HepG2 (cell line): ENCODE measurements around the gene LRRC34. TPM values are rescaled to one million over a fixed set of nuclear protein-coding genes. Genes with fewer than 3 reads are reported as not detected.

ENCODE experiments used
- AGO2 ChIP-seq: fragments of 200-400 bp; formaldehyde crosslinking; optimal IDR thresholded peaks from 2 replicates; pipeline ENCODE3; 2017; ENCODE audit warnings: mild to moderate bottlenecking, low read depth, low read length, moderate library complexity
- ARNTL ChIP-seq: sonication (generic); formaldehyde crosslinking; IDR thresholded peaks from 2 replicates; pipeline ENCODE4 v1.4.0; 2020; ENCODE audit warnings: mild to moderate bottlenecking, missing genetic modification reagents
- CC2D1A ChIP-seq: sonication (generic); formaldehyde crosslinking; IDR thresholded peaks from 2 replicates; pipeline ENCODE4 v1.8.1; 2023; ENCODE audit warnings: mild to moderate bottlenecking, missing genetic modification reagents
- CREB3 ChIP-seq: sonication (generic); formaldehyde crosslinking; IDR thresholded peaks from 2 replicates; pipeline ENCODE4 v1.5.0; 2020; ENCODE audit warnings: missing genetic modification reagents
- DZIP1 ChIP-seq: sonication (generic); formaldehyde crosslinking; IDR thresholded peaks from 2 replicates; pipeline ENCODE4 v1.5.0; 2020; ENCODE audit warnings: mild to moderate bottlenecking, missing genetic modification reagents
- FOXA1 ChIP-seq, 2 experiments: fragments of 450-650 bp in 1 of 2; sonication (generic) in 1 of 2; formaldehyde crosslinking in 1 of 2; IDR thresholded peaks; 2 replicates each; pipeline versions ENCODE4 v1.4.0 to v1.6.1; 2016 to 2020; ENCODE audit warnings: missing genetic modification reagents in 1 of 2
- FOXC1 ChIP-seq: sonication (generic); formaldehyde crosslinking; IDR thresholded peaks from 2 replicates; pipeline ENCODE4 v1.8.0; 2022; ENCODE audit warnings: mild to moderate bottlenecking, missing genetic modification reagents, borderline replicate concordance
- HIC2 ChIP-seq: sonication (generic); formaldehyde crosslinking; IDR thresholded peaks from 2 replicates; pipeline ENCODE4 v1.9.0; 2022; ENCODE audit warnings: low read depth, missing genetic modification reagents
- HNRNPL ChIP-seq: fragments of 200-400 bp; formaldehyde crosslinking; IDR thresholded peaks from 2 replicates; pipeline ENCODE4 v1.6.1; 2017; ENCODE audit warnings: mild to moderate bottlenecking, low read depth, low read length
- KLF15 ChIP-seq: sonication (generic); formaldehyde crosslinking; IDR thresholded peaks from 2 replicates; pipeline ENCODE4 v1.8.1; 2023; ENCODE audit warnings: borderline replicate concordance, mild to moderate bottlenecking, inconsistent platforms, missing genetic modification reagents, mixed read lengths
- PAWR ChIP-seq: sonication (generic); formaldehyde crosslinking; IDR thresholded peaks from 2 replicates; pipeline ENCODE4 v1.4.0; 2020; ENCODE audit warnings: missing genetic modification reagents, mild to moderate bottlenecking, borderline replicate concordance
- PCBP2 ChIP-seq: fragments of 200-400 bp; formaldehyde crosslinking; optimal IDR thresholded peaks from 2 replicates; pipeline ENCODE3; 2018; ENCODE audit warnings: low read length, low read depth; ENCODE audit not compliant: poor library complexity, severe bottlenecking
- PHF5A ChIP-seq: IDR thresholded peaks from one replicate; pipeline ENCODE4 v1.6.1; 2018; ENCODE audit warnings: low read depth, missing genetic modification reagents; ENCODE audit not compliant: unreplicated experiment
- RAD21 ChIP-seq: fragments of 450-650 bp; formaldehyde crosslinking; IDR thresholded peaks from 2 replicates; pipeline ENCODE4 v1.5.0; 2020; ENCODE audit warnings: mild to moderate bottlenecking
- SIX4 ChIP-seq: sonication (generic); formaldehyde crosslinking; IDR thresholded peaks from 2 replicates; pipeline ENCODE4 v1.4.0; 2020; ENCODE audit warnings: missing genetic modification reagents
- ZFP1 ChIP-seq: IDR thresholded peaks from 2 replicates; pipeline ENCODE4 v1.6.1; 2016
- ZKSCAN1 ChIP-seq: fragments of 150-350 bp; IDR thresholded peaks from 2 replicates; pipeline ENCODE4 v1.6.1; 2014; ENCODE audit warnings: low read length
- ZNF264 ChIP-seq: sonication (generic); formaldehyde crosslinking; IDR thresholded peaks from 2 replicates; pipeline ENCODE4 v1.4.0; 2020; ENCODE audit warnings: missing genetic modification reagents
- ZNF274 ChIP-seq: sonication (generic); formaldehyde crosslinking; IDR thresholded peaks from 2 replicates; pipeline ENCODE4 v1.5.1; 2020; ENCODE audit warnings: mild to moderate bottlenecking, missing genetic modification reagents
- ZNF34 ChIP-seq: sonication (generic); formaldehyde crosslinking; IDR thresholded peaks from 2 replicates; pipeline ENCODE4 v1.4.0; 2020; ENCODE audit warnings: mild to moderate bottlenecking, missing genetic modification reagents, borderline replicate concordance
- ZNF501 ChIP-seq: sonication (generic); formaldehyde crosslinking; IDR thresholded peaks from 2 replicates; pipeline ENCODE4 v1.5.1; 2020; ENCODE audit warnings: mild to moderate bottlenecking, moderate library complexity, missing genetic modification reagents
- ZNF616 ChIP-seq: sonication (generic); formaldehyde crosslinking; IDR thresholded peaks from 2 replicates; pipeline ENCODE4 v1.5.0; 2020; ENCODE audit warnings: low read depth, mild to moderate bottlenecking, missing genetic modification reagents
- ZNF772 ChIP-seq: sonication (generic); formaldehyde crosslinking; IDR thresholded peaks from 2 replicates; pipeline ENCODE4 v1.5.0; 2020; ENCODE audit warnings: mild to moderate bottlenecking, missing genetic modification reagents
- ZSCAN9 ChIP-seq: IDR thresholded peaks from 2 replicates; pipeline ENCODE4 v1.6.1; 2016; ENCODE audit warnings: borderline replicate concordance
- polyA plus RNA-seq, 8 experiments: library from polyadenylated mRNA; depleted of rRNA in 3 of 8; stranded (reverse) in 7 of 8; unstranded in 1 of 8; fragments of >200 nt; fragmentation: Illumina TruSeq in 4 of 8; extraction: Trizol in 4 of 8; gene quantifications; 2 replicates each; pipeline versions ENCODE4 v1.2.1 to v1.2.3, GENCODE V29; 2011 to 2016; ENCODE audit warnings: low read depth in 4 of 8, missing spikeins in 1 of 8, mixed read lengths in 1 of 8; ENCODE audit not compliant: insufficient read depth in 1 of 8
- total RNA-seq, 5 experiments: library from RNA; depleted of rRNA; stranded (reverse); fragments of >200 nt; fragmentation: Illumina TruSeq; extraction: Trizol; gene quantifications; 2 replicates each; pipeline ENCODE4 v1.2.3, GENCODE V29; 2016; ENCODE audit warnings: low read depth in 1 of 5

LRRC34 gene
- total and polyA plus RNA-seq, 2 of the 13 experiments (the other 11 are each of a cell fraction or from before 2014, with no cell fraction given): not detected

- TF ChIP-seq HIC2 (CRISPR knock-in tag) (0 out of 2 replicates have a peak, but pooled peaks have one; percentile 19), ZNF264 (CRISPR knock-in tag) (peak; percentile 70; the same call in 1 of the 2 replicates), PHF5A (peak; percentile 88), ZSCAN9 (CRISPR knock-in tag) (peak; percentile 58; the same call in 1 of the 2 replicates), DZIP1 (CRISPR knock-in tag) (0 out of 2 replicates have a peak, but pooled peaks have one; percentile 17), ZNF772 (CRISPR knock-in tag) (peak; percentile 93; the same call in 1 of the 2 replicates), ARNTL (peak; percentile 67), KLF15 (CRISPR knock-in tag) (0 out of 2 replicates have a peak, but pooled peaks have one; percentile 69), ZNF616 (CRISPR knock-in tag) (no peak), AGO2 (peak; percentile 96), RAD21 (CRISPR knock-in tag) (peak; percentile 32; the same call in 1 of the 2 replicates), ZKSCAN1 (no peak), HNRNPL (peak; percentile 45), ZFP1 (CRISPR knock-in tag) (0 out of 2 replicates have a peak, but pooled peaks have one; percentile 51), ZNF274 (CRISPR knock-in tag) (peak; percentile 87; the same call in 1 of the 2 replicates), CC2D1A (0 out of 2 replicates have a peak, but pooled peaks have one; percentile 68), ZNF34 (CRISPR knock-in tag) (peak; percentile 90; the same call in 1 of the 2 replicates), CREB3 (CRISPR knock-in tag) (peak; percentile 36; the same call in 1 of the 2 replicates), FOXA1 (IDR thresholded peaks at IDR 0.05) (no peak), FOXA1 (CRISPR knock-in tag; IDR thresholded peaks at IDR 0.05) (0 out of 2 replicates have a peak, but pooled peaks have one; percentile 7), SIX4 (CRISPR knock-in tag) (peak; percentile 31; the same call in 1 of the 2 replicates), ZNF501 (CRISPR knock-in tag) (peak; percentile 91), PAWR (CRISPR knock-in tag) (no peak), FOXC1 (CRISPR knock-in tag) (peak; percentile 96), PCBP2 (no peak)
Observed at GRCh38 chr3:169772897-169773816, 39.5 kb downstream of the LRRC34 start, which contains the start of gene MYNN (continued).
